Ovary (tissue), 9 donors: Measurements from ENCODE around the gene DPRX. TPM values are rescaled to one million over a fixed set of nuclear protein-coding genes. Genes with fewer than 3 reads are reported as not detected.

Experiments
- DNase-seq, 5 donors: peaks; one replicate each; pipeline ENCODE4 v3.0.0-alpha.2; 2019 to 2020
- H3K27ac ChIP-seq, 2 donors: fragments of 200-600 bp; one replicate each; pipeline versions ENCODE4 v1.5.1 to v1.8.0; 2019 to 2022
- H3K27me3 ChIP-seq: fragments of 200-600 bp; one replicate; pipeline ENCODE4 v1.8.0; 2022
- H3K36me3 ChIP-seq: fragments of 200-600 bp; sonication (generic); one replicate; pipeline ENCODE4 v1.5.1; 2019
- H3K4me1 ChIP-seq: one replicate; pipeline ENCODE4 v1.8.1; 2013; ENCODE audit warnings: mild to moderate bottlenecking, moderate library complexity; ENCODE audit not compliant: insufficient read depth
- H3K4me3 ChIP-seq: fragments of 200-600 bp; sonication (generic); one replicate; pipeline ENCODE4 v1.5.1; 2017
- H3K9me3 ChIP-seq, 2 donors: fragments of 200-600 bp in 1 of 2; sonication (generic) in 1 of 2; one replicate each; pipeline versions ENCODE4 v1.5.1 to v1.8.1; 2013 to 2019; ENCODE audit warnings: mild to moderate bottlenecking in 1 of 2, moderate library complexity in 1 of 2
- CTCF ChIP-seq, 3 donors: fragments of 450-650 bp in 2 of 3; fragments of 200-600 bp in 1 of 3; IDR thresholded peaks; one replicate each; pipeline versions ENCODE4 v1.5.1 to v1.8.0; 2016 to 2022; ENCODE audit warnings: antibody characterized with exemption in 3 of 3, mild to moderate bottlenecking in 1 of 3
- EP300 ChIP-seq: sonication (generic); formaldehyde crosslinking; IDR thresholded peaks from one replicate; pipeline ENCODE4 v1.6.1; 2017; ENCODE audit warnings: antibody characterized with exemption
- POLR2A ChIP-seq: fragments of 450-650 bp; IDR thresholded peaks from one replicate; pipeline ENCODE4 v1.6.1; 2017; ENCODE audit warnings: antibody characterized with exemption, mild to moderate bottlenecking, moderate library complexity
- WGBS, 3 donors: extraction: QIAGEN DNeasy Blood & Tissue Kit in 1 of 3; methylation state at CpG; one replicate each; pipeline versions ENCODE4 v1.1.5 to v1.1.7; 2013 to 2017; 5-methylcytosine and 5-hydroxymethylcytosine counted together
- intact Hi-C, 4 donors: fragments of 100-400 bp; cut with DNase I; formaldehyde crosslinking; loops; one replicate each; pipeline versions ENCODE4 v1.11.0 to v1.15.1; 2022 to 2023
- polyA plus RNA-seq, 2 donors: library from polyadenylated mRNA; stranded (reverse); fragments of 200-250 nt in 1 of 2; fragments of 350-450 nt in 1 of 2; fragmentation: Illumina TruSeq in 1 of 2; extraction: RNeasy Lipid Tissue Mini Kit (QIAGEN cat#74804) in 1 of 2; gene quantifications; one replicate each; pipeline ENCODE4 v1.2.3, GENCODE V29; 2013 to 2014
- total RNA-seq, 7 donors: library from RNA; depleted of rRNA in 2 of 7; stranded (reverse); fragments of >200 nt in 2 of 7; fragmentation: NEBNext Ultra II Directional in 3 of 7; extraction: Animal tissue kit (Norgen Biotek cat#: 25700) in 3 of 7; gene quantifications; one replicate each; pipeline versions ENCODE4 v1.1.0 to v1.2.4, GENCODE V29; 2016 to 2023
- donor health status: DM: no; HTN: no; CAD: no; lungs with moderate emphysema.
- donor health status: DM: no; HTN: no; CAD: no.
- donor health status: Bipolar disorder and iron deficiency.
- donor health status: DM: yes; HTN: yes; CAD: no.
- donor health status: DM: no; HTN: no; CAD: no.
- donor health status: DM: yes; HTN: yes; CAD: no.

Gene DPRX
- total and polyA plus RNA-seq, 9 donors = not detected

GRCh38 chr19:53657330-53657729 is 25.5 kb downstream of the DPRX start:
- DNase-seq = no peak

DNA sequence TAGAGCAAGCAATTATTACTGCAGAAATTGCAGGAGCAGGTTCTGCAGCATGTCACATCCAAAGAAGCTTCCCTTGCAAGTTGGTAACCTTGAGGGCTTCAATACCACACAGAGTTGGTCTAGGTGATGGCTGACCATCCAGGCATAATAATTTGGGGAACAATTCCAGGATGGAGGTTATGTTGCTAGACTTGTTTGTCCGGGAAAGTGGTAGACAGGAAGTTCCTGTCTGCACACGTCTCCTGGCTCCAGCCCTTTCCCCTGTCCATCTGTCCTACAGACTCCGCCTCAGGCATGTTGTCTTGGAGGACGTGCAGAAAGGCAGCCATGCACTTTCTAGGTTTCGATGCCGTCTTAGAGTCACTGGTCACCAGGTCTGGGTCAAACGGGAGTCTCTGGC is 26.0 kb downstream of the DPRX start:
- WGBS, 3 donors = 70 to 80% (median 70%) methylated on average over 7 of the region's 7 CpGs
- no peaks in the 10 kb centered on the region for H3K4me1 ChIP-seq
- H3K36me3 ChIP-seq = no peaks in the 10 kb centered on the region
- no peak for DNase-seq
- intact Hi-C loops = no loop called here
- no peak overlapping the region for H3K4me3 ChIP-seq
- H3K27ac ChIP-seq = no peak overlapping the region
- no peaks in the 10 kb centered on the region for H3K9me3 ChIP-seq
- no peak for TF ChIP-seq EP300
- TF ChIP-seq POLR2A = no peak
- TF ChIP-seq CTCF (IDR thresholded peaks at IDR 0.05) = no peak
- no peaks in the 10 kb centered on the region for H3K27me3 ChIP-seq

More at GRCh38 chr19:53657330-53657729, 25.5 kb downstream of the DPRX start:
- no peaks in the 10 kb centered on the region for H3K9me3 ChIP-seq
- 63 to 86% (median 81%) methylated on average over 4 of the region's 4 CpGs for WGBS, 3 donors
- no peaks in the 10 kb centered on the region for H3K27me3 ChIP-seq
- intact Hi-C loops = no loop called here
- no peak for TF ChIP-seq CTCF (IDR thresholded peaks at IDR 0.05)
- TF ChIP-seq EP300 = no peak
- TF ChIP-seq POLR2A = no peak
- no peak overlapping the region for H3K27ac ChIP-seq
- no peaks in the 10 kb centered on the region for H3K4me1 ChIP-seq
- H3K36me3 ChIP-seq = no peaks in the 10 kb centered on the region
- no peak overlapping the region for H3K4me3 ChIP-seq

GRCh38 chr19:53659292-53659691 is 27.5 kb downstream of the DPRX start:
- no peak for TF ChIP-seq POLR2A
- DNase-seq = no peak
- Histone ChIP-seq H3K27me3 (no peaks in the 10 kb centered on the region), H3K9me3 (no peaks in the 10 kb centered on the region), H3K4me3 (no peak overlapping the region), H3K36me3 (no peaks in the 10 kb centered on the region), H3K27ac (no peak overlapping the region), H3K4me1 (no peaks in the 10 kb centered on the region)
- 14 to 22% (median 20%) methylated on average over 6 of the region's 6 CpGs for WGBS, 3 donors
- intact Hi-C loops = no loop called here

GRCh38 chr19:53660584-53660983 is 28.8 kb downstream of the DPRX start:
- Histone ChIP-seq H3K4me1 (no peaks in the 10 kb centered on the region), H3K4me3 (no peak overlapping the region), H3K27me3 (no peaks in the 10 kb centered on the region), H3K36me3 (no peaks in the 10 kb centered on the region), H3K9me3 (no peaks in the 10 kb centered on the region), H3K27ac (no peak overlapping the region)
- 62 to 69% (median 62%) methylated on average over 4 of the region's 4 CpGs for WGBS, 3 donors
- intact Hi-C loops = no loop called here
- no peak for TF ChIP-seq CTCF (IDR thresholded peaks at IDR 0.05)
- no peak for TF ChIP-seq POLR2A
- TF ChIP-seq EP300 = no peak
- no peak for DNase-seq

- TF ChIP-seq EP300 (no peak), CTCF (IDR thresholded peaks at IDR 0.05) (no peak), POLR2A (no peak)
- WGBS, 3 donors = 55 to 76% (median 74%) methylated on average over 5 to 6 of the region's 6 CpGs
- Histone ChIP-seq H3K27ac (no peak overlapping the region), H3K4me1 (no peaks in the 10 kb centered on the region), H3K4me3 (no peak overlapping the region), H3K9me3 (no peaks in the 10 kb centered on the region), H3K27me3 (no peaks in the 10 kb centered on the region), H3K36me3 (no peaks in the 10 kb centered on the region)
- intact Hi-C loops = no loop called here
- DNase-seq = no peak
These were observed 30.4 kb downstream of the DPRX start for GRCh38 chr19:53662209-53662608.
